ENCODE measurements around the gene SERTAD2.

GRCh38 chr2:64581777-64582539 is 71.8 kb downstream of the SERTAD2 start:
- TF ChIP-seq, protein P1, sequence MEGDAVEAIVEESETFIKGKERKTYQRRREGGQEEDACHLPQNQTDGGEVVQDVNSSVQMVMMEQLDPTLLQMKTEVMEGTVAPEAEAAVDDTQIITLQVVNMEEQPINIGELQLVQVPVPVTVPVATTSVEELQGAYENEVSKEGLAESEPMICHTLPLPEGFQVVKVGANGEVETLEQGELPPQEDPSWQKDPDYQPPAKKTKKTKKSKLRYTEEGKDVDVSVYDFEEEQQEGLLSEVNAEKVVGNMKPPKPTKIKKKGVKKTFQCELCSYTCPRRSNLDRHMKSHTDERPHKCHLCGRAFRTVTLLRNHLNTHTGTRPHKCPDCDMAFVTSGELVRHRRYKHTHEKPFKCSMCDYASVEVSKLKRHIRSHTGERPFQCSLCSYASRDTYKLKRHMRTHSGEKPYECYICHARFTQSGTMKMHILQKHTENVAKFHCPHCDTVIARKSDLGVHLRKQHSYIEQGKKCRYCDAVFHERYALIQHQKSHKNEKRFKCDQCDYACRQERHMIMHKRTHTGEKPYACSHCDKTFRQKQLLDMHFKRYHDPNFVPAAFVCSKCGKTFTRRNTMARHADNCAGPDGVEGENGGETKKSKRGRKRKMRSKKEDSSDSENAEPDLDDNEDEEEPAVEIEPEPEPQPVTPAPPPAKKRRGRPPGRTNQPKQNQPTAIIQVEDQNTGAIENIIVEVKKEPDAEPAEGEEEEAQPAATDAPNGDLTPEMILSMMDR (IDR thresholded peaks at IDR 0.05) = no peak
- TF ChIP-seq POLR2A (IDR thresholded peaks at IDR 0.05) (no peak), POLR2AphosphoS5 (IDR thresholded peaks at IDR 0.05) (no peak)
